IMR-90 (cell line): Measurements from ENCODE around the gene CORO1A. TPM values are rescaled to one million over a fixed set of nuclear protein-coding genes. Genes with fewer than 3 reads are reported as not detected.

ENCODE experiments used
- ATAC-seq: fragments of 200-7000 bp; cut with Tn5 transposase; 2 replicates; pipeline ENCODE4 v1.9.1; 2020; ENCODE audit warnings: low read depth, mild to moderate bottlenecking, moderate library complexity
- BruUV-seq: library from RNA; stranded (reverse); fragments of 400-500 nt; replicated peaks from 2 replicates; lab custom pipeline; 2021; lab: Mats Ljungman, UMichigan
- CTCF ChIA-PET: fragments of 300-600 bp; formaldehyde crosslinking; extraction: SDS; loops from one replicate; lab custom pipeline; 2021; ENCODE audit warnings: antibody characterized with exemption; lab: Yijun Ruan, JAX
- POLR2A ChIA-PET: fragments of 300-600 bp; sonication (Branson Sonifier 250); formaldehyde crosslinking; loops from one replicate; lab custom pipeline; 2022; ENCODE audit warnings: antibody characterized with exemption; ENCODE audit not compliant: unreplicated experiment; lab: Charles Lee
- DNase-seq: peaks from one replicate; pipeline ENCODE4 v3.0.0; 2013
- H2AFZ ChIP-seq: replicated peaks from 2 replicates; pipeline ENCODE3; 2013; ENCODE audit warnings: low read length, mild to moderate bottlenecking; ENCODE audit not compliant: poor library complexity
- H2AK5ac ChIP-seq: 2 replicates; pipeline ENCODE4 v1.6.1; 2013; ENCODE audit warnings: low read depth, low read length, inconsistent platforms
- H2AK9ac ChIP-seq: replicated peaks from 2 replicates; pipeline ENCODE3; 2013; ENCODE audit warnings: mild to moderate bottlenecking, low read depth, low read length, moderate library complexity; ENCODE audit not compliant: poor library complexity
- H2BK120ac ChIP-seq: 2 replicates; pipeline ENCODE4 v1.6.1; 2013; ENCODE audit warnings: low read depth, low read length, inconsistent platforms
- H2BK15ac ChIP-seq: 3 replicates; pipeline ENCODE4 v1.6.1; 2013; ENCODE audit warnings: low read depth, low read length, inconsistent platforms
- H2BK20ac ChIP-seq: 2 replicates; pipeline ENCODE4 v1.6.1; 2013; ENCODE audit warnings: low read depth, mild to moderate bottlenecking, inconsistent platforms, low read length, moderate library complexity
- H2BK5ac ChIP-seq: 2 replicates; pipeline ENCODE4 v1.6.1; 2013; ENCODE audit warnings: mild to moderate bottlenecking, low read depth, low read length, inconsistent platforms; ENCODE audit not compliant: poor library complexity, severe bottlenecking
- H3K14ac ChIP-seq: replicated peaks from 2 replicates; pipeline ENCODE4 v1.6.1; 2013; ENCODE audit warnings: low read depth, low read length, inconsistent platforms
- H3K18ac ChIP-seq: 2 replicates; pipeline ENCODE4 v1.6.1; 2013; ENCODE audit warnings: low read depth, low read length, control low read depth
- H3K23ac ChIP-seq: 2 replicates; pipeline ENCODE4 v1.6.1; 2013; ENCODE audit warnings: low read depth, low read length, inconsistent platforms
- H3K27ac ChIP-seq: 2 replicates; pipeline ENCODE4 v1.5.1; 2013; ENCODE audit warnings: mild to moderate bottlenecking, control low read depth, low read length; ENCODE audit not compliant: insufficient read depth
- H3K27me3 ChIP-seq: 2 replicates; pipeline ENCODE4 v1.6.1; 2013; ENCODE audit warnings: low read length; ENCODE audit not compliant: control insufficient read depth, insufficient read depth
- H3K36me3 ChIP-seq: 2 replicates; pipeline ENCODE4 v1.6.1; 2013; ENCODE audit warnings: low read length, mixed read lengths; ENCODE audit not compliant: control insufficient read depth, insufficient read depth
- H3K4ac ChIP-seq: 2 replicates; pipeline ENCODE4 v1.6.1; 2013; ENCODE audit warnings: low read depth, low read length, inconsistent platforms
- H3K4me1 ChIP-seq: 2 replicates; pipeline ENCODE4 v1.6.1; 2013; ENCODE audit warnings: low read length, mixed read lengths; ENCODE audit not compliant: control insufficient read depth, insufficient read depth
- H3K4me2 ChIP-seq: 2 replicates; pipeline ENCODE4 v1.6.1; 2013; ENCODE audit warnings: low read depth, mild to moderate bottlenecking, control low read depth, low read length, moderate library complexity
- H3K4me3 ChIP-seq: 2 replicates; pipeline ENCODE4 v1.5.1; 2013; ENCODE audit warnings: low read depth, mild to moderate bottlenecking, control low read depth, low read length, moderate library complexity; ENCODE audit not compliant: insufficient read depth
- H3K56ac ChIP-seq: 2 replicates; pipeline ENCODE4 v1.6.1; 2013; ENCODE audit warnings: low read length, inconsistent platforms; ENCODE audit not compliant: insufficient read depth; ENCODE audit errors: extremely low read depth
- H3K79me1 ChIP-seq, 2 experiments: 2 replicates each; pipeline ENCODE4 v1.6.1; 2013; ENCODE audit warnings: low read length in 2 of 2, inconsistent platforms in 1 of 2, low read depth in 1 of 2
- H3K9ac ChIP-seq: 2 replicates; pipeline ENCODE4 v1.6.1; 2013; ENCODE audit warnings: low read depth, low read length, control low read depth
- H3K9me1 ChIP-seq: 2 replicates; pipeline ENCODE4 v1.6.1; 2013; ENCODE audit warnings: low read length, inconsistent platforms; ENCODE audit not compliant: insufficient read depth
- H3K9me3 ChIP-seq: 2 replicates; pipeline ENCODE4 v1.6.1; 2013; ENCODE audit warnings: low read length; ENCODE audit not compliant: control insufficient read depth, insufficient read depth
- H4K20me1 ChIP-seq: 2 replicates; pipeline ENCODE4 v1.6.1; 2013; ENCODE audit warnings: low read length, inconsistent platforms; ENCODE audit not compliant: insufficient read depth
- H4K5ac ChIP-seq: 2 replicates; pipeline ENCODE4 v1.6.1; 2013; ENCODE audit warnings: mild to moderate bottlenecking, low read depth, low read length, control low read depth
- H4K8ac ChIP-seq, 2 experiments: 2 replicates each; pipeline ENCODE4 v1.6.1; 2013; ENCODE audit warnings: low read depth in 2 of 2, low read length in 2 of 2, control low read depth in 1 of 2, inconsistent platforms in 1 of 2
- H4K91ac ChIP-seq: 2 replicates; pipeline ENCODE4 v1.6.1; 2013; ENCODE audit warnings: low read depth, low read length, inconsistent platforms; ENCODE audit not compliant: insufficient read depth
- CHD1 ChIP-seq: IDR thresholded peaks from 2 replicates; pipeline ENCODE4 v1.6.1; 2012; ENCODE audit warnings: low read depth, low read length, improper control_type of control experiment
- FOS ChIP-seq: fragments of 150-350 bp; IDR thresholded peaks from 2 replicates; pipeline ENCODE4 v1.6.1; 2016; ENCODE audit warnings: low read depth, low read length
- MAZ ChIP-seq: IDR thresholded peaks from 2 replicates; pipeline ENCODE4 v1.6.1; 2012; ENCODE audit warnings: low read depth, mild to moderate bottlenecking, low read length, improper control_type of control experiment, moderate library complexity, borderline replicate concordance
- MXI1 ChIP-seq: IDR thresholded peaks from 2 replicates; pipeline ENCODE4 v1.6.1; 2012; ENCODE audit warnings: low read depth, mild to moderate bottlenecking, low read length, moderate library complexity, borderline replicate concordance
- POLR2A ChIP-seq: IDR thresholded peaks from 2 replicates; pipeline ENCODE4 v1.6.1; 2012; ENCODE audit warnings: mild to moderate bottlenecking, low read depth, low read length
- WGBS, 2 experiments: methylation state at CpG; one replicate each; pipeline versions ENCODE4 v1.1.5 to v1.1.7; 2013; ENCODE audit warnings: missing lambda C conversion rate in 2 of 2; ENCODE audit not compliant: insufficient read length in 1 of 2; ENCODE audit errors: extremely low coverage in 2 of 2; 5-methylcytosine and 5-hydroxymethylcytosine counted together
- dilution Hi-C: fragments of 300-500 bp; cut with HindIII; formaldehyde crosslinking; loops from one replicate; pipeline ENCODE4 v1.14.3; 2018; ENCODE audit warnings: low sequenced_read_pairs; ENCODE audit not compliant: unreplicated experiment
- in situ Hi-C: fragments of 300-500 bp; cut with MboI; formaldehyde crosslinking; loops from 3 replicates; pipeline ENCODE4 v1.14.3; 2019; ENCODE audit warnings: low sequenced_read_pairs, inconsistent platforms, mixed read lengths
- intact Hi-C: fragments of 100-400 bp; cut with micrococcal nuclease; formaldehyde crosslinking; loops from 2 replicates; pipeline ENCODE4 v1.10.0; 2022
- polyA plus RNA-seq, 3 experiments: library from polyadenylated mRNA; depleted of rRNA; stranded (reverse); fragments of >200 nt; gene quantifications; 2 replicates each; pipeline ENCODE4 v1.2.3, GENCODE V29; 2012; ENCODE audit warnings: low replicate concordance in 1 of 3
- total RNA-seq: library from RNA; depleted of rRNA; stranded (reverse); fragments of >200 nt; gene quantifications from 2 replicates; pipeline ENCODE4 v1.2.3, GENCODE V29; 2012

The CORO1A gene
- total and polyA plus RNA-seq, 2 of the 4 experiments (the other 2 are of a cell fraction), result 7.2 to 13.2 TPM

DNA sequence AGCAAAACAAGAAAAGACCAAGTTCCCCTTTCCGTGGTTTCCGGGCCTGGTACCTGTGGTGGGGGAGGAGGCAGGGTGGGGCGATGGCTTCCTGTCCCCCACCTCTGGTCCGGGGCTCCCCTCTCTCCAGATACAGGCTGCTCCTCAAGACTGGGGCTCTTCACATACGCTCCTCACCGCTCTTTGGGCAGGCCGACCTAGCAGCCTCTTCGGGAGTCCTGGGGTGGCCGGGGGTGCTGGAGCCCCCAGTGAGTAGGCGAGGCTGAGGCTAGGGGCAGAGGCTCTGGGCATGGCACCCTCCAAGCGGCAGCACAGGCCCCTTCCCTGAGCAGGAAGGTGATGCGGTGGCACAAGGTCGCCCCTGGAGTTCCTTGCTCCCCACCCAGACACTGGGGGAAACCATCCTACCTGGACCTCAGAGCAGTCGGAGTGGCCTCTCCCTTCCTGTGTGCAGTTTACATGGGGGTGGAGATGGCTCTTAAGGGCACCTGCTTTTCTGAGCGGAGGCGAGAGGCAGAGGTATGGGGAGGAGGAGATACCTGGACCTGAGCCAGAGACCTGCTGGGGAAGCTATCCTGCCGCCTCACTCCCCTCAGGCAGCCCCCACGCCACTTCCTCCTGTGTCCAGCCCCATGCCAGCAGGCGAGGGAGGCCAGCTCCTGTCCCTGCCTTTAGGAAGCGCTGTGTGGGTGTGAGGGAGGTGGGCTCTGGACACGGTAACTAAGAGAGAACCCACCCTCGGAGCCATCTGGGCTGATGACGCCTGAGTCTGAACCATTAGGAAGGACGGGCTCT lies 891 bp downstream of the CORO1A start (continued):
- TF ChIP-seq MXI1 (no peak), POLR2A (no peak)

DNA sequence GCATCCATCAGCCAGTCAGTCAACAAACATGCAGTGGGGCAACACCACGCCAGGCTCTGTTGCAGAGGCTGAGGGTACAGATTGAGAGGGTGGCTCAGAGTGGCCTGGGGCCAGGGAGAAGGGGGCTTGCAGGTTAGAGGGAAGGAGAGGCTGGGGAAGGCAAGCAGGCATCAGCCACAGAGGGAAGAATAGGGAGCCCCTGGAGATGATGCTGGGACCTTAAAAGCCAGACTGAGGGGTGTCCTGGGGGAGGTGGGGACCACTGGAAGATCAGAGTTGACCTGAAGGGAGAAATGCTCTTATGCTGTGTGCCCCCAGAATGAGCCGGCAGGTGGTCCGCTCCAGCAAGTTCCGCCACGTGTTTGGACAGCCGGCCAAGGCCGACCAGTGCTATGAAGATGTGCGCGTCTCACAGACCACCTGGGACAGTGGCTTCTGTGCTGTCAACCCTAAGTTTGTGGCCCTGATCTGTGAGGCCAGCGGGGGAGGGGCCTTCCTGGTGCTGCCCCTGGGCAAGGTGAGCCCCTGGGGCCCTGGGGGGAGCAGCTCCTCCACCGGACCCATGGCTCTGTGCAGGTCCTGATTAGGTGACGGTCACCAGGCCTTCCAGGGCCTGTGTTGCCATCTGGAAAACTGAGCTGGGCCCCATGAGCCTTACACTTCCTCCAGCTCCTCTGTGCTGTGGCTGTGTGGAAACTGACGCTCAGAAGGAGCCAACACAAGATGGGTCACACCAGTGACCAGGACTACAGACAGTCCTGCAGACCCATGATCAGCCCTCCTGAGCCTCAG lies 1.7 kb downstream of the CORO1A start:
- dilution Hi-C loops (no loop called here), intact Hi-C loops (no loop called here), in situ Hi-C loops (loop anchor here (25.0 kb wide), 1 partner anchor 227 kb away; the partner anchor contains the start of gene ZNF771)
- H4K5ac ChIP-seq, result no peak overlapping the region
- no peak overlapping the region for H2AK5ac ChIP-seq
- H4K8ac ChIP-seq, result no peak overlapping the region
- H3K23ac ChIP-seq, result no peak overlapping the region
- no peak overlapping the region for H3K9ac ChIP-seq
- ChIA-PET CTCF (no interaction called here), POLR2A (no interaction called here)
- no peak overlapping the region for H3K4me2 ChIP-seq
- no peak overlapping the region for H3K18ac ChIP-seq
- H3K9me3 ChIP-seq, result no peaks in the 10 kb centered on the region
- ATAC-seq (no peak), DNase-seq (no peak)
- WGBS, 2 experiments, result 89% methylated on average over 10 of the region's 13 CpGs; no CpG with 5 or more reads in 1 of the 2 experiments
- peak overlapping the region; percentile 82 for H2AK9ac ChIP-seq
- TF ChIP-seq MAZ (no peak), FOS (no peak), CHD1 (no peak)
- H3K79me1 ChIP-seq, result peaks cover 0 to 7% of the 10 kb centered on the region in 2 experiments; a peak in 2 of 4 replicates
- no TSS peak for BruUV-seq
- H3K4me1 ChIP-seq, result peaks cover 2% of the 10 kb centered on the region; the same call in 1 of the 2 replicates
- peak overlapping the region; percentile 11 for H2AFZ ChIP-seq
- H2BK20ac ChIP-seq, result no peak overlapping the region
- peaks cover 1% of the 10 kb centered on the region; the same call in 1 of the 2 replicates for H3K36me3 ChIP-seq
- no peak overlapping the region for H3K56ac ChIP-seq
- H3K4ac ChIP-seq, result no peak overlapping the region
- H3K14ac ChIP-seq, result no peak overlapping the region
- H4K20me1 ChIP-seq, result no peaks in the 10 kb centered on the region; the same call in 1 of the 2 replicates
- H3K9me1 ChIP-seq, result no peaks in the 10 kb centered on the region
- H3K4me3 ChIP-seq, result no peak overlapping the region
- H2BK120ac ChIP-seq, result no peak overlapping the region
- H4K91ac ChIP-seq, result no peak overlapping the region
- no peak overlapping the region for H2BK5ac ChIP-seq
- H2BK15ac ChIP-seq, result no peak overlapping the region
- no peaks in the 10 kb centered on the region for H3K27me3 ChIP-seq
- no peak overlapping the region for H3K27ac ChIP-seq
